Tibial nerve (tissue), 4 donors: Measurements from ENCODE around the gene GRAMD4. TPM values are rescaled to one million over a fixed set of nuclear protein-coding genes. Genes with fewer than 3 reads are reported as not detected.

Source experiments
- DNase-seq, 2 donors: peaks; one replicate each; pipeline ENCODE4 v3.0.0-alpha.2; 2019; ENCODE audit warnings: low spot score in 2 of 2
- H3K27ac ChIP-seq, 4 donors: fragments of 200-600 bp; sonication (generic) in 3 of 4; one replicate each; pipeline ENCODE4 v1.5.1; 2017 to 2019; ENCODE audit warnings: mild to moderate bottlenecking in 1 of 4
- H3K27me3 ChIP-seq, 2 donors: fragments of 200-600 bp; sonication (generic) in 1 of 2; one replicate each; pipeline versions ENCODE4 v1.5.1 to v1.6.0; 2017 to 2019
- H3K36me3 ChIP-seq, 3 donors: fragments of 200-600 bp; sonication (generic); one replicate each; pipeline ENCODE4 v1.5.1; 2018 to 2019
- H3K4me1 ChIP-seq, 4 donors: fragments of 200-600 bp; sonication (generic) in 3 of 4; one replicate each; pipeline ENCODE4 v1.5.1; 2017 to 2019
- H3K4me3 ChIP-seq, 4 donors: fragments of 200-600 bp; sonication (generic) in 3 of 4; one replicate each; pipeline ENCODE4 v1.5.1; 2017 to 2019; ENCODE audit warnings: mild to moderate bottlenecking in 1 of 4, moderate library complexity in 1 of 4
- H3K9me3 ChIP-seq, 4 donors: fragments of 200-600 bp; sonication (generic) in 3 of 4; one replicate each; pipeline ENCODE4 v1.5.1; 2017 to 2019
- EP300 ChIP-seq, 2 donors: sonication (generic); formaldehyde crosslinking; IDR thresholded peaks; one replicate each; pipeline ENCODE4 v1.6.1; 2017; ENCODE audit warnings: antibody characterized with exemption in 2 of 2, mild to moderate bottlenecking in 1 of 2
- POLR2A ChIP-seq, 2 donors: fragments of 450-650 bp; IDR thresholded peaks; one replicate each; pipeline ENCODE4 v1.6.1; 2017; ENCODE audit warnings: antibody characterized with exemption in 2 of 2, mild to moderate bottlenecking in 2 of 2, moderate library complexity in 2 of 2
- WGBS, 2 donors: methylation state at CpG; one replicate each; pipeline ENCODE4 v1.1.5; 2018; 5-methylcytosine and 5-hydroxymethylcytosine counted together
- total RNA-seq, 4 donors: library from RNA; depleted of rRNA; stranded (reverse); fragments of >200 nt; gene quantifications; one replicate each; pipeline ENCODE4 v1.1.0, GENCODE V29; 2016
- TF ChIP-seq, protein P1 (sequence below), 5 experiments: fragments of 200-600 bp in 3 of 5; fragments of 450-650 bp in 2 of 5; sonication (generic) in 3 of 5; IDR thresholded peaks; one replicate each; pipeline ENCODE4 v1.5.1; 2016 to 2019; ENCODE audit warnings: antibody characterized with exemption in 5 of 5, mild to moderate bottlenecking in 3 of 5, moderate library complexity in 2 of 5

Gene GRAMD4
- total RNA-seq, 4 donors from 2014 or later = 18.2 to 299 (median 54.3) TPM

GRCh38 chr22:46625843-46626349 lies 5.7 kb downstream of the GRAMD4 start:
- no peak overlapping the region for H3K4me3 ChIP-seq
- TF ChIP-seq POLR2A (IDR thresholded peaks at IDR 0.05) (no peak), EP300 (IDR thresholded peaks at IDR 0.05) (no peak)
- TF ChIP-seq, protein P1, sequence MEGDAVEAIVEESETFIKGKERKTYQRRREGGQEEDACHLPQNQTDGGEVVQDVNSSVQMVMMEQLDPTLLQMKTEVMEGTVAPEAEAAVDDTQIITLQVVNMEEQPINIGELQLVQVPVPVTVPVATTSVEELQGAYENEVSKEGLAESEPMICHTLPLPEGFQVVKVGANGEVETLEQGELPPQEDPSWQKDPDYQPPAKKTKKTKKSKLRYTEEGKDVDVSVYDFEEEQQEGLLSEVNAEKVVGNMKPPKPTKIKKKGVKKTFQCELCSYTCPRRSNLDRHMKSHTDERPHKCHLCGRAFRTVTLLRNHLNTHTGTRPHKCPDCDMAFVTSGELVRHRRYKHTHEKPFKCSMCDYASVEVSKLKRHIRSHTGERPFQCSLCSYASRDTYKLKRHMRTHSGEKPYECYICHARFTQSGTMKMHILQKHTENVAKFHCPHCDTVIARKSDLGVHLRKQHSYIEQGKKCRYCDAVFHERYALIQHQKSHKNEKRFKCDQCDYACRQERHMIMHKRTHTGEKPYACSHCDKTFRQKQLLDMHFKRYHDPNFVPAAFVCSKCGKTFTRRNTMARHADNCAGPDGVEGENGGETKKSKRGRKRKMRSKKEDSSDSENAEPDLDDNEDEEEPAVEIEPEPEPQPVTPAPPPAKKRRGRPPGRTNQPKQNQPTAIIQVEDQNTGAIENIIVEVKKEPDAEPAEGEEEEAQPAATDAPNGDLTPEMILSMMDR (IDR thresholded peaks at IDR 0.05) = no peak
- DNase-seq = no peak
- no peak overlapping the region for H3K27ac ChIP-seq
- 92 to 94% methylated on average over 17 to 19 of the region's 21 CpGs for WGBS, 2 donors
- peaks cover 0 to 15% (median 8%) of the 10 kb centered on the region in 4 donors for H3K4me1 ChIP-seq
- peaks cover 0 to 23% (median 0%) of the 10 kb centered on the region in 3 donors for H3K36me3 ChIP-seq
- H3K27me3 ChIP-seq = no peaks in the 10 kb centered on the region
- H3K9me3 ChIP-seq = no peaks in the 10 kb centered on the region

- H3K4me1 ChIP-seq = peaks cover 0 to 12% (median 6%) of the 10 kb centered on the region in 4 donors
- peaks cover 0 to 26% (median 0%) of the 10 kb centered on the region in 3 donors for H3K36me3 ChIP-seq
- no peak overlapping the region for H3K4me3 ChIP-seq
- WGBS, 2 donors = 80 to 84% methylated on average over 19 of the region's 23 CpGs
- no peak overlapping the region for H3K27ac ChIP-seq
- no peaks in the 10 kb centered on the region for H3K9me3 ChIP-seq
- no peak for DNase-seq
- no peaks in the 10 kb centered on the region for H3K27me3 ChIP-seq
- TF ChIP-seq EP300 (IDR thresholded peaks at IDR 0.05) = no peak
- no peak for TF ChIP-seq POLR2A (IDR thresholded peaks at IDR 0.05)
- TF ChIP-seq, protein P1 (IDR thresholded peaks at IDR 0.05) = no peak
Measured at GRCh38 chr22:46626356-46626755, 6.2 kb downstream of the GRAMD4 start.

DNA sequence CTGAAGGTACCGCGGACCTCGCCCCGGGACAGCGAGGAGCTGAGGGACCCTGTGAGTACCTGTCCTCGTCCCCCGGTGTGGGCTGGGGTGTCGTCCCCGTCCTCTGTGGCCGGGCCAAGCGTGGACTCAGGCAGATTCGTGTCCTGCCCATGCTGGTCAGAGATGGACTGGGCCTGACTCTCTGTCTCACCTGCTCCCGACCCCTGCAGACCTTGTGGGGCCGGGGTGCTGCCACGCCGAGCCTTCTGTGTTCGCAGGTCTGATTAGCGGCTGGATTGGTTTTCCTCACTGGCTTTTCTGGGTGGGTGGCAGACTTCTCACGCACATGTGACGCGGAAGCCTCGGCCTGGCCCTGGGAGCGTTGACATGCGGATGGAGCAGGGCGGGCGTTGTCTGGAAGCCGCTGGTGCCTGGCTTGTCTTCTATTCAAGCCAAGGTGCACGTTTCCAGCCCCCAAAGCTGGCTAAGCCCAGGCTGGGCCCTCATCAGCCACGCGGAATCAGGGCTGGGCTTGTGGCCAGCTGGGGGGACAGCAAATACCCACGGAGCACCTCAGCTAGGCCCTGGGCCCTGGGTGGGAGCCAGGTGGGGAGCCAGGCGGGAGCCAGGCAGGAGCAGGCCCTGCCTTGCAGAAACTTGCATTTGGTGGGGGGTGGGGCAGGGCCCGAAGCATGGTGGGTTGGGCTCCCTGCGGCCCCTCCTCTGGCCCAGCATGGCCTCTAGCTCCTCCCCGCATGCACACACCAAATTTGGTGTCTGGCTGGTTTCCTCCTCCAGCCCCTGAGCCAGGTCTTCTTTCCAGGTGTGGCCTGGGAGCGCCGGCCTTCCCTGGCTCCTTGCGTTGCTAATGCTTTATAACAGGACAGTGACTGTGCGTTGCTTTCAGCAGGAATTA lies 7.0 kb downstream of the GRAMD4 start:
- 92 to 93% methylated on average over 32 to 38 of the region's 39 CpGs for WGBS, 2 donors

GRCh38 chr22:46627806-46628482 lies 7.8 kb downstream of the GRAMD4 start:
- Histone ChIP-seq H3K4me1 (peaks cover 0 to 3% (median 0%) of the 10 kb centered on the region in 4 donors), H3K27me3 (no peaks in the 10 kb centered on the region), H3K9me3 (no peaks in the 10 kb centered on the region), H3K27ac (no peak overlapping the region), H3K4me3 (no peak overlapping the region), H3K36me3 (peaks cover 0 to 26% (median 0%) of the 10 kb centered on the region in 3 donors)
- DNase-seq = no peak
- 92 to 96% methylated on average over 20 to 29 of the region's 31 CpGs for WGBS, 2 donors
- TF ChIP-seq EP300 (IDR thresholded peaks at IDR 0.05) (no peak), POLR2A (IDR thresholded peaks at IDR 0.05) (no peak)
- TF ChIP-seq, protein P1 (IDR thresholded peaks at IDR 0.05) = no peak

More for the DNA sequence above, 7.0 kb downstream of the GRAMD4 start:
- DNase-seq = no peak
- no peaks in the 10 kb centered on the region for H3K9me3 ChIP-seq
- peaks cover 0 to 26% (median 0%) of the 10 kb centered on the region in 3 donors for H3K36me3 ChIP-seq
- TF ChIP-seq POLR2A (IDR thresholded peaks at IDR 0.05) (no peak), EP300 (IDR thresholded peaks at IDR 0.05) (no peak)
- TF ChIP-seq, protein P1 (IDR thresholded peaks at IDR 0.05) = no peak
- H3K4me1 ChIP-seq = peaks cover 0 to 5% (median 2%) of the 10 kb centered on the region in 4 donors
- H3K27me3 ChIP-seq = no peaks in the 10 kb centered on the region
- H3K4me3 ChIP-seq = no peak overlapping the region
- H3K27ac ChIP-seq = no peak overlapping the region
